ENCODE data around the gene HDAC9. TPM values are rescaled to one million over a fixed set of nuclear protein-coding genes. Genes with fewer than 3 reads are reported as not detected.
A peak's percentile ranks its signal among the peaks of the same experiment; 100 is the strongest.

The HDAC9 gene
- total RNA-seq, 1 donor: 55.0 TPM

DNA sequence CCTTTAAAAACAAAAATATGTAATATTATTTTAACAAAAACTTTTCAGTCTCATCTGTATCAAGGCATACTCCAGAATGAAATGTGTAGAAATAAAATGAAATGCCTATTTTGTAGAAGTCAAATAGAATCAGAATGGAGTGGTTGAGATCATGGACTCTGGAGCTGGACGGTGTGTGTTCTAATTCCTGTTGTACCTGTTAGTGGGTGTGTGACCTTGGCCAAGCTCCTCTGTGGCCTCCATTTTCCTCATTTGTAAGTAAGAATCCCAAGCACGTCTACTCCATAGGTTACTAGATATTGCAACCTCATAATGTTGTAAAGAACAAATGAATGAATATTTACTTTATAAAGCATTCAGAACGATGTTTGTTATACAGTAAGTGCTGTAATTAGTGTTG is 74.9 kb downstream of the HDAC9 start:
- DNase-seq (ENCODE audit: low read depth): no peak
- TF ChIP-seq, protein P1, sequence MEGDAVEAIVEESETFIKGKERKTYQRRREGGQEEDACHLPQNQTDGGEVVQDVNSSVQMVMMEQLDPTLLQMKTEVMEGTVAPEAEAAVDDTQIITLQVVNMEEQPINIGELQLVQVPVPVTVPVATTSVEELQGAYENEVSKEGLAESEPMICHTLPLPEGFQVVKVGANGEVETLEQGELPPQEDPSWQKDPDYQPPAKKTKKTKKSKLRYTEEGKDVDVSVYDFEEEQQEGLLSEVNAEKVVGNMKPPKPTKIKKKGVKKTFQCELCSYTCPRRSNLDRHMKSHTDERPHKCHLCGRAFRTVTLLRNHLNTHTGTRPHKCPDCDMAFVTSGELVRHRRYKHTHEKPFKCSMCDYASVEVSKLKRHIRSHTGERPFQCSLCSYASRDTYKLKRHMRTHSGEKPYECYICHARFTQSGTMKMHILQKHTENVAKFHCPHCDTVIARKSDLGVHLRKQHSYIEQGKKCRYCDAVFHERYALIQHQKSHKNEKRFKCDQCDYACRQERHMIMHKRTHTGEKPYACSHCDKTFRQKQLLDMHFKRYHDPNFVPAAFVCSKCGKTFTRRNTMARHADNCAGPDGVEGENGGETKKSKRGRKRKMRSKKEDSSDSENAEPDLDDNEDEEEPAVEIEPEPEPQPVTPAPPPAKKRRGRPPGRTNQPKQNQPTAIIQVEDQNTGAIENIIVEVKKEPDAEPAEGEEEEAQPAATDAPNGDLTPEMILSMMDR (IDR thresholded peaks at IDR 0.05; ENCODE audit: insufficient read depth, low read length): no peak
- H3K4me3 ChIP-seq (ENCODE audit: low read depth, low read length): no peak overlapping the region

DNA sequence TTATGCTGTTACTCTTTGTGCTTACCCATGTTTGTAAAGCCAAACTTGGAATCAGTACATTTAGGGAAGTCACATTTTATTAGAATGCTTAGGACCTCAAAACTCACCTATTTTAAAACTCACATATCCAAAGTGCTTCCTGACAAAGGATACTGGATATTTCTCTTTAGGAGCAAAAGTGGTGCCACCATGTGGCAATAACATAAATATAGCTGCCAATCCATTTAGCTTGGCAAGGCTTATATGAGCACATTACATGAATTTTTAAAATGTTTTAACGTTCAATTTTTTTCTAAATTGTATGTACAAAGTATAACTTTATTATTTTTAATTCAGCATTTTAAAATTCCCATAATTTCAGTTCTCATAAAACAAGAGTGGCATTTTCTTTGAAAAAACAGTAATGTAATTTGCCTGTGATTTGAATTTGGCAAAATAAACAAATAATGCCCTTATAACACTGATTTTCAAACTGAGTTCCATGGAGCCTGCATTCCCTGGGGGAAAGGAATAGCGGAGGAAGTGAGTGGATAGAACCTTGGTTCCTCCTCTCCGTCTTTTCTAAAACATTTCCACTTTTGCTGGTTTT is 75.4 kb downstream of the HDAC9 start:
- TF ChIP-seq, protein P1 (IDR thresholded peaks at IDR 0.05; ENCODE audit: insufficient read depth, low read length): peak; percentile 56
- H3K4me3 ChIP-seq (ENCODE audit: low read depth, low read length): no peak overlapping the region
- peak; percentile 77 for DNase-seq (ENCODE audit: low read depth)

- H3K4me3 ChIP-seq (ENCODE audit: low read depth, low read length): no peak overlapping the region
- DNase-seq (ENCODE audit: low read depth): no peak
- TF ChIP-seq, protein P1 (IDR thresholded peaks at IDR 0.05; ENCODE audit: insufficient read depth, low read length): no peak
Observed at GRCh38 chr7:18572154-18572553, 76.6 kb downstream of the HDAC9 start.

GRCh38 chr7:18572885-18573284 is 77.3 kb downstream of the HDAC9 start:
- TF ChIP-seq, protein P1 (IDR thresholded peaks at IDR 0.05; ENCODE audit: insufficient read depth, low read length): no peak
- no peak overlapping the region for H3K4me3 ChIP-seq (ENCODE audit: low read depth, low read length)
- no peak for DNase-seq (ENCODE audit: low read depth)

- TF ChIP-seq, protein P1 (IDR thresholded peaks at IDR 0.05; ENCODE audit: insufficient read depth, low read length): no peak
- no peak for DNase-seq (ENCODE audit: low read depth)
- H3K4me3 ChIP-seq (ENCODE audit: low read depth, low read length): no peak overlapping the region
Observed at GRCh38 chr7:18573410-18574234, 78.1 kb downstream of the HDAC9 start.

DNA sequence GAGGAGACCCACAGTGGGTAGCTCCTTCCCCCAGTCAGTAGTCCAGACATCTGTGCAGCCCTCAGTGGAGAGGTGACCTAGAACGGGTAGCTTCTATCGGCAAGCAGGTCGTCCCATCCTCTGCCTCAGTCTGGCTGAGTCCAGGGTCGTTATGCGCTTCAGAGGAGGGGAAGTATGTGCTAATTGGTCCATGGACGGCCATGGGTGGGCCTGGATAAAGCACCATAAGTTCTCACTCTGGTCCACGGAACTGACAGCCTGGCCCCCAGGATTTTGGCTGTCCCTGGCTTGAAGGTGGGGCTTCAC is 78.6 kb downstream of the HDAC9 start:
- no peak overlapping the region for H3K4me3 ChIP-seq (ENCODE audit: low read depth, low read length)
- DNase-seq (ENCODE audit: low read depth): no peak
- TF ChIP-seq, protein P1 (IDR thresholded peaks at IDR 0.05; ENCODE audit: insufficient read depth, low read length): no peak

All from fibroblast of the aortic adventitia (primary cell).